Astrocyte of the cerebellum (primary cell): ENCODE data around the gene TAL1.
"Not testable (repeated sequence)": the region's sequence is repeated elsewhere in the genome, so short reads cannot be mapped to it uniquely, and the experiment has no call there.

Experiments
- DNase-seq: peaks from one replicate; pipeline ENCODE4 v3.0.0-alpha.2; 2011; ENCODE audit warnings: low read depth
- H3K4me3 ChIP-seq: 2 replicates; pipeline ENCODE4 v1.5.1; 2011; ENCODE audit warnings: mild to moderate bottlenecking, low read depth, low read length, moderate library complexity
- in situ Hi-C: cut with HindIII; loops from 2 replicates; pipeline ENCODE4 v1.10.0; 2017; ENCODE audit warnings: low sequenced_read_pairs
- TF ChIP-seq, protein P1 (sequence below): IDR thresholded peaks from 2 replicates; pipeline ENCODE4 v1.5.1; 2012; ENCODE audit warnings: low read length, low read depth, moderate library complexity, mild to moderate bottlenecking; ENCODE audit errors: missing control alignments

The TAL1 gene

DNA sequence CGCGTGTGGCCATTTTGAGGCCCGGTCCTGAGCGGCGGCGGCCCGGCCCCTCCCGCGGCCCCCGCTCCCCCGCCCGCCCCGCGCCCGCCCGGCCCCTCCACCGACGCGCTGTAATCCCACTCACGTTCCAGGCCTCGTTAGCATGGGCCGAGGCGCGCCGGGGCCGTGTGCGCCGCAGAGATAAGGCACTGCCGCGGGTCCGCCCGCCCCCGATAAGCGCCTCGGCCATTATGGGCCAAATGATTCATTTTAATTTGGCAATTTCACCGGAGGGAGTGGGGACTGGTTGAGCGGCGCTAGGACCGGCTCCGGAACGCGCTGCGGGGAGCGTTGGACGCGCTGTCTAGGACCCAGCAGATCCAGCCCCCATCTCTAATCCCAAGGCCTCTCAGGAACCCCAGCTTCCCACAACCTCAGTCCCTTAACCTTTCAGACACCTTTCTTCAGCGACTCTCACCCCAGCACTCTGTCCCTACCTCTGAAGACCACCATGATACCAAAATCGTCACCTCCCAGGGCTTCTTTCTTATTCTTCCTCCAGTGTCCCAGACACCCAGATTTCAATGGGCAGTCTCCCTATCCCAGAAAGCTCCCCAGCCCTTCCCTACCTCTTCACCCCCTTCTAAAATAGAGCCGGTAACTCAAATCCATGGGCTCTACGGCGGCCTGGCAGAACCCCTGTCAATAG is at the start of gene TAL1:
TSS of gene TAL1 (minus strand) at position 39 of the 688 bp plus-strand sequence. CDS start 6,337 bp downstream, outside the sequence.
- H3K4me3 ChIP-seq, result peak within 1 kb of the TSS; percentile 21
- no peak for DNase-seq
- in situ Hi-C loops, result no loop called here
- TF ChIP-seq, protein P1, sequence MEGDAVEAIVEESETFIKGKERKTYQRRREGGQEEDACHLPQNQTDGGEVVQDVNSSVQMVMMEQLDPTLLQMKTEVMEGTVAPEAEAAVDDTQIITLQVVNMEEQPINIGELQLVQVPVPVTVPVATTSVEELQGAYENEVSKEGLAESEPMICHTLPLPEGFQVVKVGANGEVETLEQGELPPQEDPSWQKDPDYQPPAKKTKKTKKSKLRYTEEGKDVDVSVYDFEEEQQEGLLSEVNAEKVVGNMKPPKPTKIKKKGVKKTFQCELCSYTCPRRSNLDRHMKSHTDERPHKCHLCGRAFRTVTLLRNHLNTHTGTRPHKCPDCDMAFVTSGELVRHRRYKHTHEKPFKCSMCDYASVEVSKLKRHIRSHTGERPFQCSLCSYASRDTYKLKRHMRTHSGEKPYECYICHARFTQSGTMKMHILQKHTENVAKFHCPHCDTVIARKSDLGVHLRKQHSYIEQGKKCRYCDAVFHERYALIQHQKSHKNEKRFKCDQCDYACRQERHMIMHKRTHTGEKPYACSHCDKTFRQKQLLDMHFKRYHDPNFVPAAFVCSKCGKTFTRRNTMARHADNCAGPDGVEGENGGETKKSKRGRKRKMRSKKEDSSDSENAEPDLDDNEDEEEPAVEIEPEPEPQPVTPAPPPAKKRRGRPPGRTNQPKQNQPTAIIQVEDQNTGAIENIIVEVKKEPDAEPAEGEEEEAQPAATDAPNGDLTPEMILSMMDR, result no peak

DNA sequence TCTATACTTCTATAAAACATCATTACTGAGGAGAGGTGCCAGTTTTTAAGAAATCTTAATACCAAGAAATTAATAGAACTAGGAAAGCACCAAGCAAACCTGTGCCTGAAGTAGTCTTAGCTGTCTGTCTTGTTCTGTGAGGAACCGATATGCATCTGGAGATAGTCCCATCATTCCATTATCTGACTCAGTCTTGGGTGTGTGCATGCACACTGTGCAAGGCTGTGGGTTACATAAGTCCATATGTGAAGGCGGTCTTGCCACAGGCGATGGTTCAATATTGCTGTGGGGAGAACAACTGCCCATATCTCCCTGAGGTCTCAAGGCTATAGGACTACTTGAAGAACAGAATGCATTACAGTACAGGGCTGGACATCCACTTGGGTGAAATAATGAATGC is 48.1 kb upstream of the TAL1 start:
- TF ChIP-seq, protein P1, result no peak
- H3K4me3 ChIP-seq, result no peak overlapping the region
- in situ Hi-C loops, result no loop called here
- no peak for DNase-seq

DNA sequence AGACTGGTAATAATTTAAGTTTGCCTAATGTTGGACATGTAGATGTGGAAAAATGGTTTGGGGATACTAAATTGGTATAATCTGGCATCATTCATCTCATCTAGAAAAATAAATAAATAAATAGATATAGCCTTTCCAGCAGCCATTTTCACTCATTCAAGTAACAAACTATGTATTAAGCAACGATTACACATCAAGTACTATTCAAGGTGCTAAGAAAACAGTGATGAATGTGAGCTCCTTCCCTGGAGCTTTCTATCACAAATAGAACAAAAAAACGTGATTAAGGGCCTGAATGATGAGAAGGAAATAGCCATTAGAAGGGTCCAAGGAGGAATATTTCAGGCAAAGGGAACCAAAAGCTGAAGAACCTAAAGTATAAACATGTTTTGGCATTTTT is 44.8 kb upstream of the TAL1 start:
- in situ Hi-C loops, result no loop called here
- no peak for DNase-seq
- TF ChIP-seq, protein P1, result no peak
- H3K4me3 ChIP-seq, result no peak overlapping the region

DNA sequence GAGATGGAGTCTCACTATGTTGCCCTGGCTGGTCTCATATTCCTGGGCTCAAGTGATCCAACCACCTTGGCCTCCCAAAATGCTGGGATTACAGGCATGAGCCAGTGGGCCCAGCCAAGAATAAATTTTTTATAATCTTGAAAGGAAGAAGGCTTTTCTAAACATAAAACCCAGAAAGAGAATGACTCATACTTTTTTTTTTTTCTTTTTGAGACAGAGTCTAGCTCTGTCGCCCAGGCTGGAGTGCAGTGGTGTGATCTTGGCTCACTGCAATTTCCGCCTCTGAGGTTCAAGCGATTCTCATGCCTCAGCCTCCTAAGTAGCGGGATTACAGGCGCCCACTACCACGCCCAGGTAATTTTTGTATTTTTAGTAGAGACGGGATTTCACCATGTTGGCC is 43.8 kb upstream of the TAL1 start:
- in situ Hi-C loops, H3K4me3 ChIP-seq, DNase-seq: not testable (repeated sequence)

DNA sequence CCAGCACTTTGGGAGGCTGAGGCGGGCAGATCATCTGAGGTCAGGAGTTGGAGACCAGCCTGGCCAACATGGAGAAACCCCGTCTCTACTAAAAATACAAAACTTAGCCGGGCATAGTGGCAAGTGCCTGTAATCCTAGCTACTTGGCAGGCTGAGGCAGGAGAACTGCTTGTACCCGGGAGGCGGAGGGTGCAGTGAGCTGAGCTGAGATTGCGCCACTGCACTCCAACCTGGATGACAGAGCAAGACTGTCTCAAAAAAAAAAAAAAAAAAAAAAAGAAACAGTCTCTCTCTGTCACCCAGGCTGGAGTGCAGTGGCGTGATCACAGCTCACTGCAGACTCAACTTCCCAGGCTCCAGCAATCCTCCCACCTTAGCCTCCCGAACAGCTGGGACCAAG is 33.5 kb upstream of the TAL1 start:
- DNase-seq, H3K4me3 ChIP-seq, in situ Hi-C loops: not testable (repeated sequence)

DNA sequence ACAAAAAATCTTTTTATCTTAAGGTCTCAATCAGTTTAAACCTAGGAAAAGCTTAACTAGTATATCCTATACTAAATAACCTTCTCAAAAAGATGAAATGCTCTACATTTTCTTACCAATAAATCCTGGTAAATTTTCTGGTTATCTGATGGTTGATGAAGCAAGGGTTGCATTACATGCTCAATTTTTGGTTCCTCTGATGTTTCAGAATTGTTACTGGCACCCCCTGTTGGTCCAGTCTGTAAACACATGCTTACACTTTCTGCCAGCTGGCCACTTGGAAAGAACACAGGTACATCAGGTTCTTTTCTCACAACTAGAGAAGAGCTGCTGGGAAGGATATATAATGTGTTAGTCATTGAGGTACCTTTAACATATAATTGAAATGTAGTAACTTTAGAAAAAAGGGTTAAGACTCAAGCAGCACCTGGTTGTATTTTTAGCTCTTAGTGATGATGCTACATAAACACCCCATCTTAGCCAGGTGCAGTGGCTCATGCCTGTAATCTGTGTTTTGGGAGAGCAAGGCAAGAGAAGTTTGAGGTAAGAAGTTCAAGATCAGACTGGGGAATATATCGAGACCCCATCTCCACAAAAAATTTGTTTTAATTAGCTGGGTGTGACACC is 30.9 kb upstream of the TAL1 start:
- TF ChIP-seq, protein P1, result peak; percentile 74
- no peak overlapping the region for H3K4me3 ChIP-seq
- in situ Hi-C loops, result no loop called here
- peak; percentile 16 for DNase-seq

DNA sequence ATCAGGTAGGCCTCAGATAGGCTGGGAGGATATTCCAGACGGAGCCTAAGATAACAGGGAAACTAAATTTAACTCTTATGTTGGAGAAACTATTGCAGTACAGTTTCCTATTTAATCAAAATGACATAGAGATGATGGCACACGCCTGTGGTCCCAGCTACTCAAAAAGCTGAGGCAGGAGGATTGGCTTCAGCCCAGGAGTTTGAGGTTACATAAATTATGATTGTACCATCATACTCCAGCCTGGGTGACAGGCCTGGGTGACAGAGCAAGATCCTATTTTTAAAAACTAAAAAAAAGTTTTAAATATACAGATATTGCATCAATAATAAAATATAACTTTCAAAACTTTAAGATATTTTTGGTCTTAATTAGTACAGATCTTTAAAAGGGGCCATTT is 25.2 kb upstream of the TAL1 start:
- TF ChIP-seq, protein P1, result no peak
- DNase-seq, result no peak
- no peak overlapping the region for H3K4me3 ChIP-seq
- in situ Hi-C loops, result no loop called here
